NCI-H2196 treated with DMSO at 0.1 percent for 48 hours (cell line): ENCODE results near the gene CRACR2A.
A peak's percentile ranks its signal among the peaks of the same experiment; 100 is the strongest.

Source experiments
- DNase-seq: peaks from one replicate; lab custom pipeline; 2025; ENCODE audit not compliant: unreplicated experiment; lab: John Stamatoyannopoulos, UW

CRACR2A gene, protein sequence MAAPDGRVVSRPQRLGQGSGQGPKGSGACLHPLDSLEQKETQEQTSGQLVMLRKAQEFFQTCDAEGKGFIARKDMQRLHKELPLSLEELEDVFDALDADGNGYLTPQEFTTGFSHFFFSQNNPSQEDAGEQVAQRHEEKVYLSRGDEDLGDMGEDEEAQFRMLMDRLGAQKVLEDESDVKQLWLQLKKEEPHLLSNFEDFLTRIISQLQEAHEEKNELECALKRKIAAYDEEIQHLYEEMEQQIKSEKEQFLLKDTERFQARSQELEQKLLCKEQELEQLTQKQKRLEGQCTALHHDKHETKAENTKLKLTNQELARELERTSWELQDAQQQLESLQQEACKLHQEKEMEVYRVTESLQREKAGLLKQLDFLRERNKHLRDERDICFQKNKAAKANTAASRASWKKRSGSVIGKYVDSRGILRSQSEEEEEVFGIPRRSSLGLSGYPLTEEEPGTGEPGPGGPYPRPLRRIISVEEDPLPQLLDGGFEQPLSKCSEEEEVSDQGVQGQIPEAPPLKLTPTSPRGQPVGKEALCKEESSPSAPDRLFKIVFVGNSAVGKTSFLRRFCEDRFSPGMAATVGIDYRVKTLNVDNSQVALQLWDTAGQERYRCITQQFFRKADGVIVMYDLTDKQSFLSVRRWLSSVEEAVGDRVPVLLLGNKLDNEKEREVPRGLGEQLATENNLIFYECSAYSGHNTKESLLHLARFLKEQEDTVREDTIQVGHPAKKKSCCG

DNA sequence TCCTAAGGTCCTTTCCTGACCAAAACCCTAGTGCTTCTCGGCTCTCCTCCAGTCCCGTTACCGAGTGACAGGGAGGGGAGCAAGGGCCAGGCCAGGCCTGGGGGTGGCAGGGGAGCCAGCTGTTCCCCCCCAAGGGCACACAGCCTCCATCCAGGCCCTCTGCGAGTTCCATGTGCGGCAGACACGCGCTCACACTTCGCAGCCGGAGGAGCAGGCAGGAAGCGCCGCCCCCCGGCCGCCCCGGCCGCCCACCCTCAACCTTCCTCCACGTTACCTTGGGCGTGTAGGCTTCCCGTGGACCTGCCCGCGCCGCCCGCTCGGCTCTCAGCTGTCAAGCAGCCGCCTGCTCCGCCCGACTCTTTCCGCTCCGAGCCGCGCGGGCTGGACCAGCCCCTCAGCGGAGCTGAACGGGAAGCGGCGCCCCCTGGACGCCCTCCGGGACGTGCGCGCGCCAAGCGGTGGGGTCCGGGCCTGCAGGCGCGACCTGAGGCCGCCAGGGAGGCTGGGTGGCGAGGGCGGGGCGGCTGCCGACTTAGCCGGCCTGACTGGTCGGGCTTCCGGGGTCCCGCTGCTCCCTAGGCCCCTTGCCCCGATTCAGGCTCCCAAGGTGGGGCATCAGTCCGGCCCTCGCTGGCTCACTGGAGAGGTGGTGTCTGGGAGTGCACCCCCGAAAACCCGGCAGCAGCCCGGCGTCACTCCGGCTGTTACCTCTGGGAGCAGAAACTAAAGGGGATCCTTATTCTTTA, at the start of gene CRACR2A:
CRACR2A (minus strand) TSS at position 369 of the 746 bp plus-strand sequence. CDS start 56,110 bp downstream, outside the sequence.
- DNase-seq, result no peak

DNA sequence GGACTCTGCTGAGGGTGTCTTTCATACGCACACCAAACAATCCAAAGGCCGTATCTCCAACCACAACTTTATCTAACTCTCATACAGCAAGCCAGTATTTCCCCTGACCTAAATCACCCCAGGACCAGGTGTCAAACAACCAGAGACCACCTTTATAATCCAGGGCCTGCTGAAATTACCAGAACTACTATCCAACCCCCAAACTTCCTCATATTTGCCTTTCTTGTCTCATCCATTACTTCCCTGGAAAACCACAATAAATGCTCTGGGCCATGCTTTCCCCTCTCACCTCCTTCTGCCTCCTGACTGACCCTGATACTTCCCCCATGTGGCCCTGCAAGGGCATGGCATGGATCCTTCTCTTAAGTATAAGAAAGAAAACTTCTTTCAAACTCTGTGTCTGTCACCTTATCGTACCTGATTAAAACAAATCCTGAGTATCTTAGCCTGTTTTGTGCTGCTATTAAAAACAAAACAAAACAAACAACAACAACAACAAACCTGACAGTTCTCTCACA, 44.7 kb upstream of the CRACR2A start:
- no peak for DNase-seq

DNA sequence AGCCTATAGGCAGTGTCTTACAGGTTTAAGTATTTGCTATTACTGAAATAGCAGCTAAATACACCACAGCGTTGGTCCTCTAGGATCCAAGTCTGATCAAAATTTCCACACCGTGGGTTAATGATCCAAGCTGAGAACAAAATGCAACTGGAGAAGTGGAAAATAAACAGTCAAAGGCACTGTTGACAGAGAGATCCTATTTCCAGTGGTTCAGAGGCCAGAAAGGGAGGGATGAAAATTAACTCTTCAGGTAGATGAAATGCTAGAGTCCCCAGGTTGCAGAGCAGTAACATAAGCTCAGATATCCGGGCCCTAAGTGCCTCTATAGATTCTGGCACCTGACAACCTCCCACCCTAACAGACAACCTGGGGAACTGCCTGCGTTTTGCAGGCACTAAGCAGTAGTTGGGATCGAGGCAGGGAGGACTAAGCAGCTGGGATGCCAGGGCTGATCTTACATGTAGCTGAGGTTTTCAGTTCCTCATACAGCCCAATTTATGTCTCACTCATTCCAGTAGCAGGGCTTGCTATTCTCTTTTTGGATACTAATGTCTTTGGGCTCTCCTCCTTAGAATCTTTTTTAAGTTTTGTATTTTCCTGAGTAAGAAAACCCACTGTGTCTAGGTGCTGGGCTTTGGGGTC, 42.7 kb upstream of the CRACR2A start:
- peak; percentile 56 for DNase-seq

DNA sequence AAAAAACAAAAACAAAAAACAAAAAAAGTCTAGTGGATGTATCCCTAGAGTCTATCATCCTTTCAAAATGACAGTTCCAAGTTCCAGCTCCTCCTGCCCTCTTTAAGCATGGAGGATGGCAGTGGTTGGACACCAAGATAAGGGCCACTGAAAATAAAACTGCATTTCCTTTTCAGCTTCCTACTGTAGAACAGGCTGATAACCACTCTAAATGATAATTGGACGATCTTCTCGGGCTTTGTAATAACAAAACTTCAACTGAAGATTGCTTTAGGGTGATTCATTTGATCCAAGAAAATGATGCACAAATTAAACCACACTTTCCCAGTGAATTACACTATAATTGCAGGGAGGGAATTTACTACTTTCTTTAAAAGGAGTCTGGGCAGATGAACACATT, 42.2 kb upstream of the CRACR2A start:
- DNase-seq, result no peak

DNA sequence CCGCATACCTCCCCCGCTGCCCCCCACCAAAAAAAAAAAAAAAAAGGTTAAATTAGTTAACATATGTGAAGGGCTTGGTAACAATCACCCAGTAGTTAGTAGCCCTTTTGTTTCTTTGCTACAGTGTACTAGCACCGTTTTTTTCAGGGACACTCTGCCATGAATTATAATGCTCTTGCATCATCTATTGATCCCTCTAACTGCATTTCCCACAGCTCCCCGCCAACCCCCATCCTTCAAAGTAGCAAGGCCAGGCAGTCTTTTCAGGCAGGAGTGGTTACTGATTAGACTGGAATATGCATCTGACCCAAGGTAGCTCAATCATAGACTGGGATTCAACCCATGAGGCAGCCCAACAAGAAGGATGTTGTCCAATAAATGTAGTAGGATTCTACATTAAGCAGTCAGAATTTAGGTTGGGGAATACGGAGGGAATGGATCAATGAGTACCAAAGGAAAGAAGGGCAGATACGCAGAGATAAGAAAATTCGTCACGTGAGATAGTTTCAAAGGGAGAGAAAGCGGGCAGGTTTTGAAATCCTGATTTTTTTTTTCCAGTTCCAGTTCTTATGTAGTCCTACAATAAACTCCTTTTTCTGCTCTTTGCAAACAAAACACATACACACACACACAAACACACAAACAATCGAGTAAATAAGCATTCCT, 39.8 kb upstream of the CRACR2A start:
- no peak for DNase-seq

DNA sequence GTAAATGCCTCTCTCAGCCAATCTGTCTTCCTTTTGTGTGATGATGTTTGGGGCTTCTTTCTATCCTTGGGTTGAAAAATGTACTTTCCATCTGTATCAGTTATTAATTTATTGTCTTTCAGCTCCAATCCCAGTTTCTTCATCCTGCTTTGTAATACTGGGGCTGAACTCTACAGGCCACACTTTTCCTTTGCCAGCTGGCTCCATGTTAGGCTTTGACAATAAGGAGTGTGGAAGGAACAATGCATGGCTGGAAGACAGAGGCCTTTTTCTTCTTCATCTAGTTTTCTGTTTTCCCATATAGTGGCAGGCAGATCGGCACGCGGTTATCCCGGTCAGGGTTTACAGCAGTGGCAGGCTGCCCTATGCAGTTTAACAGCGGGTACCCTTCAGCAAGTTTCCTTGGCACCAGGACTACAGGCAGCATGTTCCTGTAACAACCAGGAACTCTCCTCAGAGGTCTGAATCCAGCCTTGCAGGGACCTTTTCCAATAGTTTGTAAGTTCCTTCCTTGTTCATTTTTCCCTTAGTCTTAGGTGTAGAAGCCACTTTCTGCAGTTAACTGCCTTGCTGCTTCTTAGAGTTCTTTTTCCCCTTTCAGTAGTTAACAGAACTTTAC, 38.5 kb upstream of the CRACR2A start:
- DNase-seq, result no peak

DNA sequence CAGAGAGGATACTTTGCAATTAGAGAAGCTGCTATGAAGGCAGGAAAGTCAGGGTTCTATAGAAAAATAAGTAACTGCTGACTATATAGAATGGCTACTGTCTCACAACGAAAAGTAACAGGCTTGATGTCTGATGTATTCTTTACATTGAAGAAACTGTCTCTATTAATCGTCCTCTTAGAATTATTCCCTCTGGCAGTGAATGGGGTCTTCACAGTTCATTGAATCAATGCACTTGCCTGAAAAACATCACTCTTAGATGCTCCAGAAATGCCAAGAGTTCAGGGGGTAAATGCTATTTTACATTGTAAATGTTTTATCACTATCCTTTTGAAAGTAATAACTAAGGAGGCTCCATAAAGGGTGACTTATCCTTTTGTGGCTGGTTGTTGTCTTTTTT, 37.7 kb upstream of the CRACR2A start:
- no peak for DNase-seq

DNA sequence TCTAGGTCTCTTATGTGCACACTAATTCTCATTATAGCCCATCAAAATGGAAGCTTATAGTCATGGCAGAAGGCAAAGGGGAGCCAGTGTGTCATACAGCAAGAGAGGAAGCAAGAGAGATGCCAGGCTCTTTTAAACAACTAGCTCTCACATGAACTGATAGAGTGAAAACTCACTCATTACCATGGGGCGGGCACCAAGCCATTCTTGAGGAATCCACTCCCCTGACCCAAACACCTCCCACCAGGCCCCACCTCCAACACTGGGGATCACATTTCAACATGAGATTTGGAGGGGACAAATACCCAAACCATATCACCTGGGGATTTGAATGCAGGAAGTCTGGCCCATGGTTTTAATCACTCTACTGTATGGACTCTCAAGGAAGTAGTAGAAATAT, 36.9 kb upstream of the CRACR2A start:
- no peak for DNase-seq

DNA sequence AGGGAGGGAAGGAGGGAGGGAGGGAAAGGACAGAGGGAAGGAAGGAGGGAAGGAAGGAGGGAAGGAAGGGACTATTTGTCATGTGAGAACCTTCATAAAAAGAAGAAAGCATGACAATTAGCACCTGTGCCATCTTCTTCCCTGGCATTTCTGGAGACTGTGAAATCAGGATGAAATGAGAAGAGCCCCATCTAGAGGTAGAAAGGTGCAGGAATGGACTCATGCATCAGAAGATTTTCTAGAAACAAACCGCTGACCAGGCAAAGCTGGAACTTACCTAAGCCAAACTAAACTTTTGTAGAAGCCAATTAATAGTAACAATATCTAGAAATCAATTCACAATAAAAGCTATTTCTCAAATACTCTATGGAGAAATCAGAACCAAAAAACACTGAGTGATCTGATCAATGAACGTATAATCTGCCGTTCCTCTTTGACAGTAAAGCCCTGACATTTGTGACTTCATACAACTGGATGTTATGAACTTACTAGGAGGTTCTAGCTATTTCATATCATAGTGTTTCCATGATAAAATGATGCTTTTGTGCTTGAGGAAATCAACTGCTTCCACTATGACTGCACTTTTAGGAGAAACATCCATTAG, 24.4 kb upstream of the CRACR2A start:
- DNase-seq, result peak; percentile 22

DNA sequence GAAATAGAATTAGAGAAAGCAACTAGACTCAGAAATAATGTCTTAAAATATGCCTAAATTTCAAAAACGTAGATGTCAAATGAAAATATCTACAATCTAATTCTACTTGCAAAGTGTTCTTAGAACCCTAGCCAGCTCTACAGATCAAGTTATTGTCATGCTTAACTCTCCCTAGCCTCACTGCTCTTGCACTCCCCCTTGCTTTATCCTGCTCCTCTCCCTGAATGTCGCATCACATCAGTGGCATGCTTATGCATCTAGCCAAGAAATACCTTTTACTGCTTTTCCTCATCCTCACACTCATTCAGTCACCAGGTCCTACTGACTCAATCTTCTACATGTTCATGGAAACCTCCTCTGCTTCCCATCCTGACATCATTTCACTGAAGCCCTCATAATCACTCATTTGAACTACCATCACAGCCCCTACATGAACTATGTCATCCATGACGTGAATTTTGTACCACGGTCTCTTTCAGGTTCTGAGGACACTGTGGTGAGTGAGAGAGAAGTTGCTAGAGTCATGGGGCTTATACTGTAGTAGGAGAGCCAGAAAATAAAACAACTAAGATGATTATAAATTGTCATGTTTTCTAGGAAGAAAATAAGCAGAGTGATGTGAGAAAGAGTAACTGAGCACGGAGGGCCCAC, 22.6 kb upstream of the CRACR2A start:
- no peak for DNase-seq

DNA sequence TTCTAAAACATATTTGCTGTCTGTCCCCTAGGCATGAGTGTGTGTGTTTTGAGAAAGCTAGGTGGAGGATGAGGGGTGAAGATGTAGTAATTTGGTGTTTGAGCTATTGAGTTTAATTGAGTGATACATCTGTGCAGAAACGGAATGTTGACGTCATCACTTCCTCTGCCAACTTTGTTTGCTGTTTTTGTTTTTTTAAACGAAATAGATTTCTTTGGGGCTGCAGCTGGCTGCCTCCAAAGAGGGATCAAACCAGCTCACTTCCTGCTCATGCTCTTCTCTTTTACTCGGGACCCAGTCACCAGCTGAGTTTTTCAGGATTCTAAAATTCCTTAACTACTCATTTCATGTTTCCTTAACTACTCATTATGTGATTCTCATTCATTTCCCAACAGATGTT, 19.5 kb upstream of the CRACR2A start:
- DNase-seq, result no peak

DNA sequence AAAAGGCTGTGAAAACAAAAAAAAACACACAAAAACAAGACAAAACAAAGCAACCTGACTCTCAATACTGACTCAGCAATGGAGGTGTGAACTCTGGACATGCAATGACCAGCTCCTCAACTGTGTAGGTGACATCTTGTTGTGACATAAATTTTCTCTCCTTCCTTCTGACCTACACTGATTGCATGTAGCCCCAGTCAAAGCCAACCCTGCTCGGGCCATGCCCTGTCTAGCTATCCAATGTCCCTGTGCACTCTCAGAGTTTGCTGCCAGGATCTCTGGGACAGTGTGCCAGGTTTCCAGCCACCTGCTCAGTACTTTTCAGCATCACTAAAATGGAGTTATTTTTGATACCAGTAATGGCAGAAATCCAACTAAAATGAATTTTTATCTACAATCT, 18.9 kb upstream of the CRACR2A start:
- no peak for DNase-seq

DNA sequence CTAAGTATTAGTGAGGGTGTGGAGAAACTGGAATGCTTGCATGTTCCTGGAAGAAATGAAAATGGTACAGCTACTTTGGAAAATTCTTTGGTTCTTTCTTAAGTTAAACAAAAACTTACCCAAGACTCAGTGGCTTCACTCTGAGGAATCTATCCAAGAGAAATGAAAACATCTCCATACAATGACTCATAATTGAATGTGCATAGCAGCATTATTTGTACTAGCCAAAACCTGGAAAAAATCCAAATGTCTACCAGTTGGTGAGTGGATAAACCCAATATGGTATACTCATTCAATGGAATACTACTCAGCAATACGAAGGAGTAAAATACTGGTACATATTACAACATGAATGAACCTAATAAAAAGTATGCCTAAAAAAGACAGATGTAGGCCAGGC, 18.0 kb upstream of the CRACR2A start:
- DNase-seq, result no peak

DNA sequence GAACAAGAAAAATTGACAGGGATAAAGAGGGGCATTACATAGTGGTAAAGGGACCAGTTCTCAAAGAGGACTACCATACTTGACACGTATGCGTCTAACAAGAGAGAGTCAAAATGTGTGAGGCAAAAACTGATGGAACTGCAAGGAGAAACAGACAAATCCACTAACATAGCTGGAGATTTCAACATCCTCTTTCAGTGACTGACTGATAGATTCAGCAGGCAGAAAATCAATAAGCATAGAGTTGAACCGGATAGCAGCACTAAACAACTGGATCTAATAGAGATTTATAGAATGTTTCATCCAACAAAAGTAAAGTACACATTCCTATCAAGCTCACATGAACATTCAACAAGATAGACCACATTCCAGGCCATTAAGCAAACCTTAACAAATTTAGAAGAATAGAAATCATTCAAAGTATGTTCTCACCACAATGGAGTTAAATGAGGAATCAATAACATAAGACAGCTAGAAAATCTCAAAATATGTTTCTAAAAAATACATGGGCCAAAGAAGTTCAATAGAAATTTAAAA, 16.1 kb upstream of the CRACR2A start:
- no peak for DNase-seq

DNA sequence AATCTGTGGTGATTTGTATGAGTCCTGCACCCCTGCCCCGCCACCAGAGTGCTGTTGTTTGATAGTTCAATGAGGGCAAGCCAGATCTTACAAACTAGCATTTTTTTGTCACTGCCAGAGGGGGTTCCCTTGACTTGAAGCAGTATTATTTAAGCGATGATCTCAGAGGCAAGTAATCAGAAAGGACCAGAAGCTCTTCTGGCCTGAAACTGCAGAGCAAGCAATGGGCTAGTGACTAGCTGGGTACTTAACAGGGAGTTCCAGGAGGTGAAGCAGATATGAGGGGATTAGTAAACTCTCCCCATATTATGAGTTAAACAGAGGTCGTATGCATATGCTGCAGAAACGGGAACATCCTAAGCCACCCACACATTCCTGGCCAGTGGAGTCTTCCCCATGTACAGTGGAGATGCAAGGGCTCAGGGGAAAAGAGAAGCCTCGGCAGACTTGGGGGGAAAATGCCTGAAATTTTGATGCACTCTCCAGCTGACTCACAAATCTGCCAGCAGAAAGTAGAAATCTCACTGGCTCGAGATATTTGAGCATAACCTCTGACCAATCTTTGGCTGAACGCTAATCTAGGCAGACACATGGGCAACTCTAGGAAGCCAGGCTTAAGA, 8.3 kb upstream of the CRACR2A start:
- DNase-seq, result no peak

DNA sequence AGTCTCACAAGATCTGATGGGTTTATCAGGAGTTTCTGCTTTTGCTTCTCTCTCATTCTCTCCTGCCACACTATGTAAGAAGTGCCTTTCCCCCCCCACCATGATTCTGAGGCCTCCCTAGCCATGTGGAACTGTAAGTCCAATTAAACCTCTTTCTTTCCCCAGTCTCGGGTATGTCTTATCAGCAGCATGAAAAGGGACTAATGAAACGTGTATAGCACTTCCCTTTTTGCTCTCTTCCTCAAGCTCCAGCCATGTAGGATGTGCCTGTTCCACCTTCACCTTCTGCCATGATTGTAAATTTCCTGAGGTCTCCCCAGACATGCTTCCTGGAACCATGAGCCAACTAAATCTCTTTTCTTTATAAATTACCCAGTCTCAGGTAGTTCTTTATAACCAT, 7.0 kb upstream of the CRACR2A start:
- DNase-seq, result no peak

DNA sequence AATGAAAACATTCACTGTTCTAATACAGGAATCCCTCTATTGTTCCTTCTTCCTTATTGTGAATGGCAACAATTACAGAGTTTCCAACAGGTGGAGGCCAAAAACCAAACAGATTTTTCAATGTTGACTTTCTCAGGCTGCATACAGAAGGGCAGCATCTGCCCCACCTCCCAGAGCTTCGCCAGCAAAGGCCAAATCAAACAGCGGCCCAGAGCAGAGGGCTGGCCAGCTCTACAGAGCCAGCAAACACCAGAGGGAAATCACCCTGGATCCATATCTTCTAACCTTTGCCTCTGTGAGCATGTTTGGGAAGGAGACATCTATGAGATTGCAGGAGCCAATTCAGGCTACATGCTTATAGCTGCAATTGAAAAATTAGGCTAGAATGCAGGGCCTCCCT, 4.4 kb upstream of the CRACR2A start:
- peak; percentile 5 for DNase-seq

DNA sequence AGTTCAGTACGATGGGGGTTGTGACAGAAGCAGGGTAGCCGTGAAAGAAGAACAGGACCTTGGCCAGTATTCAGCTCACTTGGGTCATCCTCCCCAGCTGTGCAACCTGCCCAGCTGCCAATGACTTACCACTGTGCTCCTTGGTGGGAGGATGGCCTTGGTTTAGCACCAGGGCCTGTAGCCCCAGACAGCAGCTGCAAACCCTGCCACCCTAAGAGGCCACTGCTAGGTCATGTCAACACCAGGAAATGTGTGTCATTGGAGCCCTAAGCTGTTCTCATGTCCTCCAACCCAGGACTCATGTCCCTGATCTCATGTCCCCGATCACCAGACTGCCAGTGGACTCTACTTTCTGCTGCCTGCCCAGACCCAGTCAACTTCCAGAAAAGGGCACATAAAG, 3.0 kb upstream of the CRACR2A start:
- DNase-seq, result no peak
